Aortic smooth muscle cell (primary cell): ENCODE data around the gene MYOZ1. TPM values are rescaled to one million over a fixed set of nuclear protein-coding genes. Genes with fewer than 3 reads are reported as not detected.

Experiments
- total RNA-seq: library from RNA; depleted of rRNA; stranded (reverse); fragments of >200 nt; gene quantifications from 2 replicates; pipeline ENCODE4 v1.2.3, GENCODE V29; 2014

The MYOZ1 gene, protein sequence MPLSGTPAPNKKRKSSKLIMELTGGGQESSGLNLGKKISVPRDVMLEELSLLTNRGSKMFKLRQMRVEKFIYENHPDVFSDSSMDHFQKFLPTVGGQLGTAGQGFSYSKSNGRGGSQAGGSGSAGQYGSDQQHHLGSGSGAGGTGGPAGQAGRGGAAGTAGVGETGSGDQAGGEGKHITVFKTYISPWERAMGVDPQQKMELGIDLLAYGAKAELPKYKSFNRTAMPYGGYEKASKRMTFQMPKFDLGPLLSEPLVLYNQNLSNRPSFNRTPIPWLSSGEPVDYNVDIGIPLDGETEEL
- total RNA-seq, result 0.06 TPM in 1 of 2 replicates, not detected in the other

DNA sequence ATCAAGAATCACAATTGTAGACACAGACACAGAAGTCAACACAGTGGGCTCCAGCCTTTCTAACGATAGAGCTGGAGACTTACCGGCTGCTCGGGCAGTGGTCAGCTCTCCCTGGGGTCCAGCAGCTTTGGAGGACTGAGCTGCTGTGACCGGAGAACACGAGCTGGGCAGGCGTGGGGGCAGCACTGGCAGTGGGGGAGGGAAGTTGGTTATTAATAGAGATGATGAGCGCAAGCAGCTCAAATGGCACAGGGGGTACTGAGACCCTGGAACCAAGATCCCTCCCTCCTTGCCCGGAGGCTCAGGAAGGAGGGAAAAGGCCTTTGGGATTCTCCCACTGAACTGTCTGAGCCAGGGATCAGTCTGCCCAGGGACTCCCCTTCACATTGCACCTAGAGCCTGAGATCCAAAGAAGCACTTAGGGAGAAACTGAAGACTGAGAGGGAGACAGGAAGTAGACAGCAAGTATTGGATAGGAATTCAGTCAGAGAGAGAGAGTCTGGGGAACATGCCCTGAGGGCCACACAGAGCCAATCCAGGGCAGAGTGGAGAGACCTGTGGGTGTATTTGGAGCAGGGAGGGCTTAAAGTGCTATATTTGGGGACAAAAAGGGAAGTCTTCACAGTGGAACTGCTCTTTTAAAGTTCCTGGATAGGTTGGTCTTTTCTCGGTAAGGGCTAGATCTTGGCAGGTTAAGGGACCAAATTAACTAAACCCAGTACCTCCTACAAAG lies at the start of gene MYOZ1:
TSS of gene MYOZ1 (minus strand) at position 147 of the 733 bp plus-strand sequence. CDS start 1,457 bp downstream, outside the sequence.

DNA sequence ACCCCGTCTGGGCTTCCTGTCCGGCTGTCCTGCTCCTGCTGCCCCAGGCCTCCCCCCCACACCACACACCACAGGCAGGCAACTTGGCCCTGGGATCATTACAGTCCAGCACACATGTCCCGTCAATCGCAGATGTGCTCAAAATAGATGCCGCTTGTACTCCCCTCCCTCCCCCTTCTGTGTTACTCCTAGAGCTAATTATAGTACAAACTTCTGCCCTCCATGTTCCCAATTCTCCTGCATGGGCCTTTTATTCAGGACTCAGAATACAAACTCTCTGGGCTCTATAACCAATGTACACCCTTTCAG lies 14.7 kb upstream of the MYOZ1 start, which contains the start of gene SYNPO2L:
TSS of gene SYNPO2L (minus strand) at position 40 of the 309 bp plus-strand sequence. CDS start 107 bp downstream, outside the sequence.

DNA sequence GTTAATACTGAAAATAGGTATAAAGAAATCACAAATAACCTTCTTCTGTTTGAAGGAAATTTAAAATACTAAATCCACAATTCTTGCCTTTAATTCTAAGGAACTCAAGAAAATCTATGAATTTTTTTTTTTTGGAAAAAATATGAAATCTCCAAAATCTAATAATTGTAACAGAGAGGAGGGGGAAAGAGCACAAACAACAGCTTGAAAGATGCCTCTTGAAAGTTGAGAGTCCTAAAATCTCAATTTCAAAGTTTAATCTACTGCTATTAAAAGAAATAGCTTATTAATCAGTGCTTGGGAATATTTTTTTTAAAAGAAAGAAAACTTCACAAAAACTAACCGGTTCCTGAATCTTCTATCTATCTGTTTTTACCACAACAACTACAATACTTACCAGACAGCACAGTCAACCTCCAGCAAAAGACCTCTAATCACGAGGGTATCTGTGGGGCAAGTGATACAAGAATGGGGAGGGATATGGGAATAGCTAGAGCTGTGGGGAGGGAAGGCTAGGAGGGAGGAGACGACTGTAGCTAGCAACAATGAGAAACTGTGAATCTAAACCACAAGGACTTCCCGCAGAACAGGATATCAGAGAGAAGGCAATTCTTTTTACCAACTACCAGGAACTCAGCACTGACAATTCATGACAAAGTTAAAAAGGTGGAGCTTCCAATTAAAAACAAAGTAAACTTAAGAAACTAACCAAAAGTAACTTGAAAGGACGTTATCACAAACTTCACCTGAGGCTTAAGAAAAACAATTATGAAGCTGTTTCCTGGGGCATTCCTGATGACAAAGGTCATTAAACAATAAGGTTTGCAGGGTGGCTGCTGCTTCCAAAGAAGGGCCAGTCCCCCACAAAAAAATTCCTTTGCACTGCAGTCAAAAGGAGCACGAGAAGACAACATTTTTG lies 50.1 kb downstream of the MYOZ1 start, which contains the start of gene USP54:
TSS of gene USP54 (minus strand) at position 462 of the 919 bp plus-strand sequence. CDS start 15,684 bp downstream, outside the sequence.

Other genes starting within 250 kb of the MYOZ1 start
- 138 and 156 TPM in 2 replicates for gene ANXA7, start 227.4 kb downstream of the MYOZ1 start, total RNA-seq
- gene MSS51, start 207.9 kb downstream of the MYOZ1 start, total RNA-seq, result 1.1 and 1.2 TPM in 2 replicates
- gene PPP3CB, start 145.4 kb downstream of the MYOZ1 start, total RNA-seq, result 22.9 and 32.0 TPM in 2 replicates
- gene USP54, start 50.1 kb downstream of the MYOZ1 start, total RNA-seq, result 7.0 and 8.2 TPM in 2 replicates
- gene SYNPO2L, start 14.6 kb upstream of the MYOZ1 start, total RNA-seq, result under 0.01 TPM in 1 of 2 replicates, not detected in the other
- 2.6 and 2.7 TPM in 2 replicates for gene AGAP5, start 56.6 kb upstream of the MYOZ1 start, total RNA-seq
- gene SEC24C, start 102.9 kb upstream of the MYOZ1 start, total RNA-seq, result 73.2 and 81.0 TPM in 2 replicates
- 21.7 and 24.0 TPM in 2 replicates for gene CHCHD1, start 140.6 kb upstream of the MYOZ1 start, total RNA-seq
- 45.9 and 48.9 TPM in 2 replicates for gene ZSWIM8, start 144.1 kb upstream of the MYOZ1 start, total RNA-seq
- gene NDST2, start 170.1 kb upstream of the MYOZ1 start, total RNA-seq, result 9.2 and 16.4 TPM in 2 replicates
- 22.6 and 25.7 TPM in 2 replicates for gene CAMK2G, start 233.1 kb upstream of the MYOZ1 start, total RNA-seq